Brain microvascular endothelial cell (primary cell): Measurements from ENCODE around the gene GRIK1.

Experiments used
- DNase-seq: peaks from one replicate; pipeline ENCODE4 v3.0.0-alpha.2; 2020
- H3K27ac ChIP-seq: fragments of 250-450 bp; sonication (Bioruptor Pico); 2 replicates; pipeline ENCODE4 v1.5.1; 2020; ENCODE audit warnings: mild to moderate bottlenecking, moderate library complexity
- H3K27me3 ChIP-seq: fragments of 250-450 bp; sonication (Bioruptor Pico); replicated peaks from 2 replicates; pipeline ENCODE4 v1.5.1; 2020; ENCODE audit warnings: mild to moderate bottlenecking
- H3K36me3 ChIP-seq: fragments of 250-450 bp; sonication (Bioruptor Pico); replicated peaks from 2 replicates; pipeline ENCODE4 v1.5.1; 2020; ENCODE audit warnings: mild to moderate bottlenecking
- H3K4me3 ChIP-seq: 2 replicates; pipeline ENCODE4 v1.5.1; 2011; ENCODE audit warnings: low read depth, mild to moderate bottlenecking, control low read depth, low read length, moderate library complexity
- CTCF ChIP-seq: IDR thresholded peaks from 2 replicates; pipeline ENCODE4 v1.5.1; 2011; ENCODE audit warnings: low read depth, mild to moderate bottlenecking, moderate library complexity, low read length, control low read depth, inconsistent platforms; ENCODE audit errors: missing control alignments
- in situ Hi-C: cut with HindIII; loops from 2 replicates; pipeline ENCODE4 v1.10.0; 2017; ENCODE audit warnings: low sequenced_read_pairs, low pct_ligation_motif_present

Gene GRIK1

GRCh38 chr21:29939924-29940275, at the start of gene GRIK1:
Gene GRIK1 (minus strand): TSS chr21:29939996.
- H3K4me3 ChIP-seq = peak within 1 kb of the TSS; percentile 50
- H3K36me3 ChIP-seq = no peaks in the 10 kb centered on the region
- in situ Hi-C loops = no loop called here
- DNase-seq = no peak
- no peak within 1 kb of the TSS for H3K27ac ChIP-seq
- peaks cover 38% of the 10 kb centered on the region for H3K27me3 ChIP-seq
- no peak for TF ChIP-seq CTCF

GRCh38 chr21:29987762-29988161, 48.0 kb upstream of the GRIK1 start:
- DNase-seq = no peak
- Histone ChIP-seq H3K27ac (no peak overlapping the region), H3K36me3 (no peaks in the 10 kb centered on the region), H3K27me3 (no peaks in the 10 kb centered on the region), H3K4me3 (no peak overlapping the region)
- TF ChIP-seq CTCF = no peak
- in situ Hi-C loops = no loop called here

- Histone ChIP-seq H3K27me3 (no peaks in the 10 kb centered on the region), H3K4me3 (no peak overlapping the region), H3K27ac (no peak overlapping the region), H3K36me3 (no peaks in the 10 kb centered on the region)
- in situ Hi-C loops = no loop called here
- no peak for DNase-seq
- TF ChIP-seq CTCF = no peak
Measured at GRCh38 chr21:29985866-29986265, 46.1 kb upstream of the GRIK1 start.

- no peaks in the 10 kb centered on the region for H3K36me3 ChIP-seq
- DNase-seq = no peak
- no peaks in the 10 kb centered on the region for H3K27me3 ChIP-seq
- H3K4me3 ChIP-seq = no peak overlapping the region
- in situ Hi-C loops = no loop called here
- H3K27ac ChIP-seq = no peak overlapping the region
- no peak for TF ChIP-seq CTCF
Measured at GRCh38 chr21:29979043-29979442, 39.2 kb upstream of the GRIK1 start.

GRCh38 chr21:29975776-29976175, 36.0 kb upstream of the GRIK1 start:
- no peak for DNase-seq
- Histone ChIP-seq H3K27me3 (no peaks in the 10 kb centered on the region), H3K36me3 (no peaks in the 10 kb centered on the region), H3K4me3 (no peak overlapping the region), H3K27ac (no peak overlapping the region)
- TF ChIP-seq CTCF = no peak
- in situ Hi-C loops = no loop called here

GRCh38 chr21:29973258-29973657, 33.5 kb upstream of the GRIK1 start:
- Histone ChIP-seq H3K4me3 (no peak overlapping the region), H3K36me3 (no peaks in the 10 kb centered on the region), H3K27ac (no peak overlapping the region), H3K27me3 (no peaks in the 10 kb centered on the region)
- no peak for DNase-seq
- no peak for TF ChIP-seq CTCF
- in situ Hi-C loops = no loop called here
